GM12892 (cell line): Measurements from ENCODE around the gene SEC61B.

ENCODE experiments used
- DNase-seq: peaks from one replicate; pipeline ENCODE4 v3.0.0; 2011; ENCODE audit not compliant: insufficient read length
- FAIRE-seq: peaks from 2 replicates; lab custom pipeline; 2011; peaks lifted over from hg19 to GRCh38; lab: Jason Lieb, UNC
- POLR2A ChIP-seq: IDR thresholded peaks from 2 replicates; pipeline ENCODE4 v1.6.1; 2011; ENCODE audit warnings: low read depth, low read length, control low read depth
- POLR2AphosphoS5 ChIP-seq: IDR thresholded peaks from 2 replicates; pipeline ENCODE4 v1.6.1; 2011; ENCODE audit warnings: low read depth, low read length, control low read depth
- TAF1 ChIP-seq: IDR thresholded peaks from 2 replicates; pipeline ENCODE4 v1.6.1; 2011; ENCODE audit warnings: low read depth, mild to moderate bottlenecking, control low read depth, low read length, borderline replicate concordance

Gene SEC61B

GRCh38 chr9:99197124-99197630, 24.9 kb upstream of the SEC61B start:
- TF ChIP-seq POLR2A (no peak), TAF1 (no peak), POLR2AphosphoS5 (no peak)
- DNase-seq (no peak), FAIRE-seq (no peak)

GRCh38 chr9:99197987-99198386, 24.1 kb upstream of the SEC61B start:
- no peak for TF ChIP-seq POLR2AphosphoS5
- no peak for DNase-seq
- FAIRE-seq = no peak

- DNase-seq (no peak), FAIRE-seq (peak; percentile 78)
- TF ChIP-seq POLR2AphosphoS5 (no peak), POLR2A (no peak), TAF1 (no peak)
Observed at GRCh38 chr9:99199938-99200539, 22.0 kb upstream of the SEC61B start.

- no peak for TF ChIP-seq TAF1
- TF ChIP-seq POLR2A = no peak
- no peak for TF ChIP-seq POLR2AphosphoS5
- DNase-seq (no peak), FAIRE-seq (no peak)
Observed at GRCh38 chr9:99201603-99202002, 20.5 kb upstream of the SEC61B start.

DNA sequence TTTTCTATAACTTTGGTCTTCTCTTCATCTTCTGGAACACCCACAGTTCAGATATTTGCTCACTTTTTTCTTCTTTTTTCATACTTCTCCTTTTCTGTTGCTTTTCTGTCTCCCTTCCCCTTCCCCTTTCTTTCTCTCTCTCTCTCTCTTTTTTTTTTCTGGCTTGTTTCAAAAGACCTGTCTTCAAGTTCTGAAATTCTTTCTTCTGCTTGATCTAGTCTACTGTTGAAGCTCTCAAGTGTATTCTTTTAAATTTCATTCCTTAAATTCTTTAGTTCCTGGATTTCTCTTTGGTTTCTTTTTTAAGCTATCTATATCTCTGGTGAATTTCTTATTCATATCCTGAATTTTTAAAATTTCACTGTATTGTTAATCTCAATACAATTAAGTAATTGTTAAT, 11.5 kb upstream of the SEC61B start:
- FAIRE-seq = no peak
- TF ChIP-seq POLR2A = no peak
- no peak for TF ChIP-seq TAF1
- no peak for TF ChIP-seq POLR2AphosphoS5
- no peak for DNase-seq

- no peak for DNase-seq
- no peak for TF ChIP-seq POLR2A
- no peak for TF ChIP-seq TAF1
- no peak for TF ChIP-seq POLR2AphosphoS5
- FAIRE-seq = peak; percentile 5
Observed at GRCh38 chr9:99211746-99212145, 10.3 kb upstream of the SEC61B start.

DNA sequence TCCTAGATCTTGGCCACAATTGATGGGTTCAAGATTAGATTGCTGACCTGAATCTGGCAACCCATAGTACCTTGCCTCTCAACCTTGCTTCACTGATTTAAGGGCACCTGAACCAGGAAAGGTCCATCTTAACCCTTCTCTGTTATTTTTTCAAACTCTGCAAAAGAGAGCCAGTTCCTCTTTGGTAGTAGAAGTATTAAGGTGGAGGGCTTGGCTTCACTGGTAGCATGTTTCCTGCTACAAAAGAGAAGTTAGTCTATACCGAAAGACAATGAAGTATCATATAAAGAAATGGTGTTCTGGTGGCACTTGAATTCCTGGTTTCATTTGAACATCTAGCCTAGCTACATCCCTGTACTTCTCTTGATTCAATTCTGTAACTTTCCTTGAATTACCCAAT, 8.9 kb upstream of the SEC61B start:
- no peak for FAIRE-seq
- no peak for DNase-seq
- TF ChIP-seq POLR2A (no peak), POLR2AphosphoS5 (no peak), TAF1 (no peak)

- no peak for FAIRE-seq
- no peak for DNase-seq
- TF ChIP-seq POLR2AphosphoS5 (0 out of 2 replicates have a peak, but pooled peaks have one; percentile 5), POLR2A (0 out of 2 replicates have a peak, but pooled peaks have one; percentile 42), TAF1 (no peak)
Observed at GRCh38 chr9:99216073-99216472, 6.0 kb upstream of the SEC61B start.

DNA sequence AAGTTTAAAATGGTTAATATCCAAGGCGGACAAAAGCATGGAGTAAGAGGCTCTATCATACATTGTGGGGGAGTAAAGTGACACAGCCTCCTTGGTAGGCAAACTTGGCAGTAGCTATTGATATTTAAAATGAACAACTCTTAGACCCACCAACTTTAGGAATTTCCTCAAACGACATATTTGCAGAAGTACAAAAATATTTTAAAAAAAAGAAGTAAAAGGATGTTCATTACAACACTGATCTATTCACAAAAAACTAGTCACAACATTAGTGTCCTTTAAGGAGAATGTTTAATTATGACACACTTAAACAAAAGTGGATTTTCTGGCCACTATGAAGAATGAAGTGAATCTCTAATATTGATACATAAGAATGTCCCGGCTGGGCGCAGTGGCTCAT, 2.1 kb upstream of the SEC61B start:
- TF ChIP-seq TAF1 = no peak
- no peak for TF ChIP-seq POLR2AphosphoS5
- TF ChIP-seq POLR2A = no peak
- FAIRE-seq (no peak), DNase-seq (no peak)

GRCh38 chr9:99221266-99221620, 839 bp upstream of the SEC61B start:
- no peak for TF ChIP-seq POLR2AphosphoS5
- TF ChIP-seq TAF1 = no peak
- TF ChIP-seq POLR2A = no peak
- DNase-seq = no peak
- FAIRE-seq = peak; percentile 54

GRCh38 chr9:99222416-99223270, 561 bp downstream of the SEC61B start:
- TF ChIP-seq TAF1 (no peak), POLR2A (no peak), POLR2AphosphoS5 (no peak)
- FAIRE-seq (no peak), DNase-seq (no peak)

DNA sequence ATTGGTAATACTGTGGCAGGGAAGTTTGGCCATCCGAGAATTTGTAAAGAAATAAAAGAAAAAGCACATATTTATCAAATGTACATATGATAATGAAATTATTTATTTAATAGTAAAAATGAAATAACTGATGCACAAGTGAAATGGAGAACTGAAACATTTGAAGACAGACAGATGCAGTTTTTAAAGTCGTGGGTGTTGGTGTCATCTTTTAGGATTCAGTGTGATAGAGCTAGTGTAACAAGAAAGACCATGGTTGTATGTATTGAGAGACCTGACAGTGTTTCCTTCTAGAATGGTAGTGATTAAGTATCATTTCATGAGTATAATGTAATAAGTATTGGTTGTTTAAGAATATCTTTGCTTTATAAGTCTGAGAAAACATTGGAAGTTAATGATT, 2.4 kb downstream of the SEC61B start:
- FAIRE-seq = no peak
- TF ChIP-seq POLR2AphosphoS5 (no peak), POLR2A (no peak), TAF1 (no peak)

More for the DNA sequence above, 2.4 kb downstream of the SEC61B start:
- no peak for DNase-seq
